Neural progenitor cell (in vitro differentiated cells): Measurements from ENCODE around the gene KCTD16. TPM values are rescaled to one million over a fixed set of nuclear protein-coding genes. Genes with fewer than 3 reads are reported as not detected.

Source experiments
- DNase-seq: peaks from one replicate; pipeline ENCODE4 v3.0.0-alpha.2; 2016; ENCODE audit warnings: low spot score
- H2AFZ ChIP-seq: fragments of 200-600 bp; sonication (generic); replicated peaks from 2 replicates; pipeline ENCODE4 v1.6.1; 2016; ENCODE audit warnings: antibody characterized with exemption
- H3F3A ChIP-seq: fragments of 200-600 bp; sonication (generic); 2 replicates; pipeline ENCODE4 v1.6.1; 2016; ENCODE audit warnings: antibody characterized with exemption, low read depth
- H3K27ac ChIP-seq: fragments of 200-600 bp; sonication (generic); 2 replicates; pipeline ENCODE4 v1.5.1; 2016; ENCODE audit warnings: mild to moderate bottlenecking
- H3K27me3 ChIP-seq: fragments of 200-600 bp; sonication (generic); 2 replicates; pipeline ENCODE4 v1.6.1; 2016; ENCODE audit warnings: mild to moderate bottlenecking, moderate library complexity
- H3K36me3 ChIP-seq: fragments of 200-600 bp; sonication (generic); 2 replicates; pipeline ENCODE4 v1.5.1; 2016
- H3K4me1 ChIP-seq: fragments of 200-600 bp; sonication (generic); 2 replicates; pipeline ENCODE4 v1.6.1; 2016; ENCODE audit warnings: mixed run types
- H3K4me2 ChIP-seq: fragments of 200-600 bp; sonication (generic); 2 replicates; pipeline ENCODE4 v1.6.1; 2016
- H3K4me3 ChIP-seq: fragments of 200-600 bp; sonication (generic); 2 replicates; pipeline ENCODE4 v1.5.1; 2016
- H3K79me2 ChIP-seq: fragments of 200-600 bp; sonication (generic); 2 replicates; pipeline ENCODE4 v1.6.1; 2016; ENCODE audit warnings: low read depth
- H3K9ac ChIP-seq: fragments of 200-600 bp; sonication (generic); 2 replicates; pipeline ENCODE4 v1.6.1; 2016
- H3K9me3 ChIP-seq: fragments of 200-600 bp; sonication (generic); 2 replicates; pipeline ENCODE4 v1.5.1; 2016; ENCODE audit warnings: low read depth
- H4K20me1 ChIP-seq: fragments of 200-600 bp; sonication (generic); 2 replicates; pipeline ENCODE4 v1.6.1; 2016; ENCODE audit warnings: low read depth
- H3K27ac Mint-ChIP-seq: 3 replicates; pipeline ENCODE4 v1.8.0; 2021; ENCODE audit warnings: mixed read lengths
- H3K27me3 Mint-ChIP-seq: 2 replicates; pipeline ENCODE4 v1.8.0; 2022; ENCODE audit warnings: low read depth, mild to moderate bottlenecking, inconsistent platforms, moderate library complexity, mixed read lengths; ENCODE audit not compliant: insufficient read depth
- H3K36me3 Mint-ChIP-seq: 3 replicates; pipeline ENCODE4 v1.8.0; 2021; ENCODE audit warnings: mixed read lengths
- H3K4me1 Mint-ChIP-seq: 3 replicates; pipeline ENCODE4 v1.8.0; 2021; ENCODE audit warnings: mixed read lengths
- H3K4me3 Mint-ChIP-seq: 3 replicates; pipeline ENCODE4 v1.8.0; 2021; ENCODE audit warnings: mild to moderate bottlenecking, moderate library complexity, mixed read lengths
- H3K9me3 Mint-ChIP-seq: 3 replicates; pipeline ENCODE4 v1.8.0; 2020; ENCODE audit warnings: mixed read lengths
- EZH2 ChIP-seq: fragments of 200-600 bp; sonication (generic); IDR thresholded peaks from 2 replicates; pipeline ENCODE4 v1.6.1; 2017; ENCODE audit warnings: antibody characterized with exemption, mild to moderate bottlenecking, moderate library complexity
- EZH2phosphoT487 ChIP-seq: fragments of 200-600 bp; sonication (generic); IDR thresholded peaks from 2 replicates; pipeline ENCODE4 v1.6.1; 2017; ENCODE audit warnings: antibody characterized with exemption
- total RNA-seq: library from RNA; depleted of rRNA; stranded (reverse); fragments of >200 nt; gene quantifications from 2 replicates; pipeline ENCODE4 v1.2.3, GENCODE V29; 2015; ENCODE audit warnings: low replicate concordance
- TF ChIP-seq, protein P1 (sequence below): fragments of 200-600 bp; sonication (generic); IDR thresholded peaks from 2 replicates; pipeline ENCODE4 v1.5.1; 2017; ENCODE audit warnings: antibody characterized with exemption, mild to moderate bottlenecking

KCTD16 gene
- total RNA-seq, 1 donor from 2014 or later: 1.6 TPM

GRCh38 chr5:144453753-144454152 is 283.1 kb downstream of the KCTD16 start:
- Histone ChIP-seq H3F3A (no peaks in the 10 kb centered on the region), H3K79me2 (no peaks in the 10 kb centered on the region), H4K20me1 (no peaks in the 10 kb centered on the region), H3K27ac (no peak overlapping the region), H3K4me2 (no peak overlapping the region), H3K27me3 (no peaks in the 10 kb centered on the region), H3K36me3 (no peaks in the 10 kb centered on the region), H3K4me1 (peaks cover 12% of the 10 kb centered on the region), H3K4me3 (no peak overlapping the region), H3K9me3 (no peaks in the 10 kb centered on the region), H3K9ac (no peak overlapping the region), H2AFZ (no peak overlapping the region)
- TF ChIP-seq EZH2: no peak
- TF ChIP-seq, protein P1, sequence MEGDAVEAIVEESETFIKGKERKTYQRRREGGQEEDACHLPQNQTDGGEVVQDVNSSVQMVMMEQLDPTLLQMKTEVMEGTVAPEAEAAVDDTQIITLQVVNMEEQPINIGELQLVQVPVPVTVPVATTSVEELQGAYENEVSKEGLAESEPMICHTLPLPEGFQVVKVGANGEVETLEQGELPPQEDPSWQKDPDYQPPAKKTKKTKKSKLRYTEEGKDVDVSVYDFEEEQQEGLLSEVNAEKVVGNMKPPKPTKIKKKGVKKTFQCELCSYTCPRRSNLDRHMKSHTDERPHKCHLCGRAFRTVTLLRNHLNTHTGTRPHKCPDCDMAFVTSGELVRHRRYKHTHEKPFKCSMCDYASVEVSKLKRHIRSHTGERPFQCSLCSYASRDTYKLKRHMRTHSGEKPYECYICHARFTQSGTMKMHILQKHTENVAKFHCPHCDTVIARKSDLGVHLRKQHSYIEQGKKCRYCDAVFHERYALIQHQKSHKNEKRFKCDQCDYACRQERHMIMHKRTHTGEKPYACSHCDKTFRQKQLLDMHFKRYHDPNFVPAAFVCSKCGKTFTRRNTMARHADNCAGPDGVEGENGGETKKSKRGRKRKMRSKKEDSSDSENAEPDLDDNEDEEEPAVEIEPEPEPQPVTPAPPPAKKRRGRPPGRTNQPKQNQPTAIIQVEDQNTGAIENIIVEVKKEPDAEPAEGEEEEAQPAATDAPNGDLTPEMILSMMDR: no peak
- TF ChIP-seq EZH2phosphoT487: no peak
- Mint-ChIP-seq H3K9me3 (no peaks in the 10 kb centered on the region), H3K4me1 (peaks cover 2% of the 10 kb centered on the region), H3K36me3 (no peaks in the 10 kb centered on the region), H3K27me3 (no peaks in the 10 kb centered on the region), H3K4me3 (no peak overlapping the region), H3K27ac (no peak overlapping the region)
- no peak for DNase-seq

- no peak for DNase-seq
- Histone ChIP-seq H3K79me2 (no peaks in the 10 kb centered on the region), H3K4me2 (no peak overlapping the region), H3K4me1 (peaks cover 12% of the 10 kb centered on the region), H3K27ac (no peak overlapping the region), H2AFZ (no peak overlapping the region), H3F3A (no peaks in the 10 kb centered on the region), H3K36me3 (no peaks in the 10 kb centered on the region), H4K20me1 (no peaks in the 10 kb centered on the region), H3K9ac (no peak overlapping the region), H3K4me3 (no peak overlapping the region), H3K9me3 (no peaks in the 10 kb centered on the region), H3K27me3 (no peaks in the 10 kb centered on the region)
- no peak overlapping the region for H3K27ac Mint-ChIP-seq
- TF ChIP-seq EZH2 (no peak), EZH2phosphoT487 (no peak)
- TF ChIP-seq, protein P1: no peak
- no peaks in the 10 kb centered on the region for H3K9me3 Mint-ChIP-seq
- H3K36me3 Mint-ChIP-seq: no peaks in the 10 kb centered on the region
- H3K4me1 Mint-ChIP-seq: peaks cover 2% of the 10 kb centered on the region
- H3K4me3 Mint-ChIP-seq: no peak overlapping the region
- H3K27me3 Mint-ChIP-seq: no peaks in the 10 kb centered on the region
Observed at GRCh38 chr5:144457160-144457559, 286.5 kb downstream of the KCTD16 start.

- Histone ChIP-seq H3K9me3 (no peaks in the 10 kb centered on the region), H3K79me2 (no peaks in the 10 kb centered on the region), H3K9ac (no peak overlapping the region), H3K27me3 (no peaks in the 10 kb centered on the region), H3F3A (no peaks in the 10 kb centered on the region), H3K4me1 (peaks cover 12% of the 10 kb centered on the region), H3K27ac (no peak overlapping the region), H4K20me1 (no peaks in the 10 kb centered on the region), H3K4me3 (no peak overlapping the region), H3K4me2 (no peak overlapping the region), H3K36me3 (no peaks in the 10 kb centered on the region), H2AFZ (no peak overlapping the region)
- no peaks in the 10 kb centered on the region for H3K27me3 Mint-ChIP-seq
- H3K4me1 Mint-ChIP-seq: peaks cover 2% of the 10 kb centered on the region
- H3K36me3 Mint-ChIP-seq: no peaks in the 10 kb centered on the region
- H3K27ac Mint-ChIP-seq: no peak overlapping the region
- DNase-seq: no peak
- no peak overlapping the region for H3K4me3 Mint-ChIP-seq
- TF ChIP-seq, protein P1: no peak
- TF ChIP-seq EZH2phosphoT487 (no peak), EZH2 (no peak)
- H3K9me3 Mint-ChIP-seq: no peaks in the 10 kb centered on the region
Observed at GRCh38 chr5:144458216-144458615, 287.5 kb downstream of the KCTD16 start.
